Medulla oblongata (tissue), 1 donor: Measurements from ENCODE around the gene ESF1.

Source experiments
- DNase-seq: peaks from one replicate; pipeline ENCODE4 v3.0.0-alpha.2; 2015; ENCODE audit errors: extremely low spot score

The ESF1 gene

GRCh38 chr20:13784893-13785715, at the start of gene ESF1, which contains the start of gene NDUFAF5:
TSS of gene ESF1 (minus strand) at chr20:13784919. CDS start at chr20:13783140, 1,779 bp downstream.
TSS of gene NDUFAF5 (plus strand) at chr20:13785028. CDS start at chr20:13785069, 41 bp downstream.
- DNase-seq: peak; percentile 98

GRCh38 chr20:13831476-13831875, 46.8 kb upstream of the ESF1 start:
- no peak for DNase-seq

GRCh38 chr20:13825465-13825864, 40.7 kb upstream of the ESF1 start:
- no peak for DNase-seq

- DNase-seq: no peak
Measured at GRCh38 chr20:13824459-13824858, 39.7 kb upstream of the ESF1 start.

GRCh38 chr20:13822459-13822858, 37.7 kb upstream of the ESF1 start:
- no peak for DNase-seq

- DNase-seq: no peak
Measured at GRCh38 chr20:13821876-13822275, 37.2 kb upstream of the ESF1 start.

- peak; percentile 61 for DNase-seq
Measured at GRCh38 chr20:13819885-13820645, 35.3 kb upstream of the ESF1 start.

- no peak for DNase-seq
Measured at GRCh38 chr20:13817342-13817741, 32.6 kb upstream of the ESF1 start.

- no peak for DNase-seq
Measured at GRCh38 chr20:13816757-13817156, 32.0 kb upstream of the ESF1 start.

- no peak for DNase-seq
Measured at GRCh38 chr20:13814672-13815071, 30.0 kb upstream of the ESF1 start.

- DNase-seq: no peak
Measured at GRCh38 chr20:13813910-13814309, 29.2 kb upstream of the ESF1 start.

- DNase-seq: no peak
Measured at GRCh38 chr20:13810446-13810845, 25.7 kb upstream of the ESF1 start.

GRCh38 chr20:13809855-13810254, 25.1 kb upstream of the ESF1 start:
- no peak for DNase-seq

GRCh38 chr20:13809373-13809772, 24.7 kb upstream of the ESF1 start:
- no peak for DNase-seq

- DNase-seq: peak; percentile 49
Measured at GRCh38 chr20:13800728-13801134, 16.0 kb upstream of the ESF1 start.

GRCh38 chr20:13799974-13800373, 15.3 kb upstream of the ESF1 start:
- no peak for DNase-seq

- no peak for DNase-seq
Measured at GRCh38 chr20:13799040-13799439, 14.3 kb upstream of the ESF1 start.

GRCh38 chr20:13794667-13795066, 9.9 kb upstream of the ESF1 start:
- DNase-seq: no peak

GRCh38 chr20:13793001-13793400, 8.3 kb upstream of the ESF1 start:
- no peak for DNase-seq

GRCh38 chr20:13791540-13792459, 7.1 kb upstream of the ESF1 start:
- DNase-seq: peak; percentile 62

GRCh38 chr20:13790708-13791107, 6.0 kb upstream of the ESF1 start:
- no peak for DNase-seq
